GM12872 (cell line): ENCODE results near the gene ATP5PD.

ENCODE experiments used
- TF ChIP-seq, protein P1 (sequence below): IDR thresholded peaks from 3 replicates; pipeline ENCODE4 v1.5.1; 2011; ENCODE audit warnings: low read depth, mild to moderate bottlenecking, low read length, moderate library complexity; ENCODE audit not compliant: insufficient read depth

Gene ATP5PD

DNA sequence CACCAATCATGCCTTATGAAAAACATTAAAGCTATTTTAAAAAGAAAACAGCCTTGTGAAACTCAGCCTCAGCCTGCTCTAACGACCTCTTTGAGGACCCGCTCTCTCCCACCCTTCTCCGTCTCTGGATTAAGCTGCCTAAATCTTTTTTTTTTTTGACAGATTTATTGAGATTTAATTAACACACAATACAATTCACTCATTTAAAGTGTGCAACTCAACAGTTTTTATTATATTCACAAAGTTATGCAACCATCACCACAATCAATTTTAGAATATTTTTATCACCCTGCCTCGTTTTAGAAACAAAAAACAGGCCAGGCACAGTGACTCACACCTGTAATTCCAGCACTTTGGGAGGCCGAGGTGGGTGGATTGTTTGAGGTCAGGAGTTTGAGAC, 50.9 kb downstream of the ATP5PD start:
- TF ChIP-seq, protein P1, sequence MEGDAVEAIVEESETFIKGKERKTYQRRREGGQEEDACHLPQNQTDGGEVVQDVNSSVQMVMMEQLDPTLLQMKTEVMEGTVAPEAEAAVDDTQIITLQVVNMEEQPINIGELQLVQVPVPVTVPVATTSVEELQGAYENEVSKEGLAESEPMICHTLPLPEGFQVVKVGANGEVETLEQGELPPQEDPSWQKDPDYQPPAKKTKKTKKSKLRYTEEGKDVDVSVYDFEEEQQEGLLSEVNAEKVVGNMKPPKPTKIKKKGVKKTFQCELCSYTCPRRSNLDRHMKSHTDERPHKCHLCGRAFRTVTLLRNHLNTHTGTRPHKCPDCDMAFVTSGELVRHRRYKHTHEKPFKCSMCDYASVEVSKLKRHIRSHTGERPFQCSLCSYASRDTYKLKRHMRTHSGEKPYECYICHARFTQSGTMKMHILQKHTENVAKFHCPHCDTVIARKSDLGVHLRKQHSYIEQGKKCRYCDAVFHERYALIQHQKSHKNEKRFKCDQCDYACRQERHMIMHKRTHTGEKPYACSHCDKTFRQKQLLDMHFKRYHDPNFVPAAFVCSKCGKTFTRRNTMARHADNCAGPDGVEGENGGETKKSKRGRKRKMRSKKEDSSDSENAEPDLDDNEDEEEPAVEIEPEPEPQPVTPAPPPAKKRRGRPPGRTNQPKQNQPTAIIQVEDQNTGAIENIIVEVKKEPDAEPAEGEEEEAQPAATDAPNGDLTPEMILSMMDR: no peak

DNA sequence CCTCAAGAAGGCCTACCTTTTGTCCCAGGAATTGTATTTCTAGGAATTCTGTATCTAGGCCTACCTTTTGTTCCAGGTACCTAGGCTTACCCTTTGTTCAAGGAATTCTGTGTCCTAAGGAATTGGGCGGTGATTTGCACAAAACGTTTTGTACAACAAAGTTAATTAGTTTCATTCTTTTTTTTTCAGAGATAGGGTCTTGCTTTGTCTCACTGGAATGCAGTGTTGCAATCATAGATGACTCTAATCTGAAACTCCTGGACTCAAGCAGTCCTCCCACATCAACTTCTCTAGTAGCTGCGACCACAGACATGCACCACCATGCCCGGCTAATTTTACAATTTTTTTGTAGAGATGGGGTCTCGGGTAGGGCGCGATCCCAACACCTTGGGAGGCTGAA, 52.3 kb downstream of the ATP5PD start:
- TF ChIP-seq, protein P1: no peak

DNA sequence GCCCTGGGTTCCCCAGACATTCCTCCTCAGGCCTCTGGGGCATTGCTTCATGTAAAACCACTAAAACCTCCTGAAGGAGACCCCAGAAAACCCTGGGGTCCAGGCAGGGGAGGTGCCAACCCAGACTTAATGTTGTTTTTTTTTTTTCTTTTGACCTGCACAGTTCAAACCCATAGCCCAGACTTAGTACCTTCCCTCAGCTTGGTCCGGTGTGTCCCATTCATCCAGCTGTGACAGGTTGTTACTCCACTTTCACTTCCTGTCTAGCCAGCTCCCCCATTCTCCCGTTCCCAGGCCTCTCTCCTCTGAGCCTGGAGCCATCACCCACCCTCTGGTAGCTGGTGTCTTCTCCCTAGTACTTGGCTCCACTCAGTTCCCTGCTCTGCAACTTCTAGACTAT, 54.5 kb downstream of the ATP5PD start:
- TF ChIP-seq, protein P1: no peak

DNA sequence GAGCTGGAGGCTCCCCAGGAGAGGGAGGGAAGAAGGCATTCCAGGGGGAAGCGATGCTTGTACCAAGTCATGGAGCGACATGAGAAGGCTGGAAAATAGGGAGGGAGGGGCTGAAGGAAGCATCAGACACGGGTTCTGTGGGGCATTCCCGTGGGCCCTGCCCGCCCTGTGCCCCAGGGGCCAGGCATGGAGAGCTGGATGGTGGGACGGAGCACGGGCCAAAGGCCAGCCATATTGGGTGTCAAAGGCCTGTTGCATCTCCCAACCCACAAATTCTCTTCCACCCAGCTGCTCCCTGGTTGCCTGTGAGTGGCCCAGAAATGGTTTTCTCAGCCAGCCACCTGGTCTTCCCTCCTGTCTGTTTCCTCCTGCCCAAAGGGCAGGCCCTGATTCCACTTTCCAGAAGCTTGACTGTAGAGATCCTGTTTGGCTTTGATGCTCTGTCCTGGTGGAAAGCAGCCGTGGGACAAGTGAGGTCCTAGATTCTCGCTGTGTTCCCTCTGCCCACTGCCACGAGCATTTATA, 56.1 kb downstream of the ATP5PD start:
- TF ChIP-seq, protein P1: no peak
